Measurements from ENCODE around the gene DHRS2. TPM values are rescaled to one million over a fixed set of nuclear protein-coding genes. Genes with fewer than 3 reads are reported as not detected.

DHRS2 gene
- total RNA-seq, 1 donor from 2014 or later: not detected

DNA sequence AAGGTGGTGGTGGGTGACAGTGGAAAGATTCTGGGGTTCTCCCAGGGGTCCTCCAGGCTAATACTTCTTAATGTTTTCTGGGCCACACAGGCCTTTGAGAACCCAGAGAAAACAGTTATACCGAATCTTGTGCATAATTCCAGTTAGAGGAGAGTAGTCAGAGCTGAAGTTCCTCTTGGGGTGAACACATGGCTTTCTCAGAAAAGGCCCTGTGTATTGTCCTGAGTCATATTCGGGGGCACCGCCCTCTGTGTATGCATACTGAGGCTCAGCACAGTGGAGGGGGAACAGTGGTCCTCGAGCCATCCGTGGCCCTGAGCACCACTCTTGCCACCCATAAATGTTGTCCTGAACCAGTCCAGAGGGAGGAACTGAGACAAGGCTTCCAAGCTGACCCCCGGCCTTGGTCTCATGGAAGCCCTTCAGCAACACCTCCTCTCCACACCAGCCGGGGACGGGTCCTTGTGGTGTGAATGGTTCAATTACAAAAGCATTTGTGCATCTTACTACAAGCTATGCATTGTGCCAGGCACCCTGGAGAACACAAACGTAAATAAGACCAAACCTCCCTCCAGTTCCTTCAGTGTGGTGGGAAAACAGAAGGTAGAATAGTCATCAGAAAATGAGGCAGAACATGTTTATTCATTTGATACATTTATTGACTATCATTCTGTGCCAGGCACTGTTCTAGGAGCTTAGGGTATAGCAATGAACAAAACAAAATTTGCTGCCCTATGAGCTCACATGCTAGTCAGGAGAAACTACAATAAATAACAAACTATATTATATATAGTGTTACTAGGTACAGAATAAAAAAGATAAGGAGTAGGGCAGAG lies 9.9 kb downstream of the DHRS2 start:
- no peaks in the 10 kb centered on the region for H3K36me3 ChIP-seq
- H3K27ac ChIP-seq: no peak overlapping the region
- H3K27me3 ChIP-seq: no peaks in the 10 kb centered on the region
- intact Hi-C loops (cut with DNase I): no loop called here
- DNase-seq (ENCODE audit: low spot score in 2 of 2): peak in 1 of 2 donors; percentile 5
- H3K9me3 ChIP-seq: no peaks in the 10 kb centered on the region
- no peak overlapping the region for H3K4me3 ChIP-seq
- TF ChIP-seq, protein P1, sequence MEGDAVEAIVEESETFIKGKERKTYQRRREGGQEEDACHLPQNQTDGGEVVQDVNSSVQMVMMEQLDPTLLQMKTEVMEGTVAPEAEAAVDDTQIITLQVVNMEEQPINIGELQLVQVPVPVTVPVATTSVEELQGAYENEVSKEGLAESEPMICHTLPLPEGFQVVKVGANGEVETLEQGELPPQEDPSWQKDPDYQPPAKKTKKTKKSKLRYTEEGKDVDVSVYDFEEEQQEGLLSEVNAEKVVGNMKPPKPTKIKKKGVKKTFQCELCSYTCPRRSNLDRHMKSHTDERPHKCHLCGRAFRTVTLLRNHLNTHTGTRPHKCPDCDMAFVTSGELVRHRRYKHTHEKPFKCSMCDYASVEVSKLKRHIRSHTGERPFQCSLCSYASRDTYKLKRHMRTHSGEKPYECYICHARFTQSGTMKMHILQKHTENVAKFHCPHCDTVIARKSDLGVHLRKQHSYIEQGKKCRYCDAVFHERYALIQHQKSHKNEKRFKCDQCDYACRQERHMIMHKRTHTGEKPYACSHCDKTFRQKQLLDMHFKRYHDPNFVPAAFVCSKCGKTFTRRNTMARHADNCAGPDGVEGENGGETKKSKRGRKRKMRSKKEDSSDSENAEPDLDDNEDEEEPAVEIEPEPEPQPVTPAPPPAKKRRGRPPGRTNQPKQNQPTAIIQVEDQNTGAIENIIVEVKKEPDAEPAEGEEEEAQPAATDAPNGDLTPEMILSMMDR (IDR thresholded peaks at IDR 0.05): no peak
- no peaks in the 10 kb centered on the region for H3K4me1 ChIP-seq

DNA sequence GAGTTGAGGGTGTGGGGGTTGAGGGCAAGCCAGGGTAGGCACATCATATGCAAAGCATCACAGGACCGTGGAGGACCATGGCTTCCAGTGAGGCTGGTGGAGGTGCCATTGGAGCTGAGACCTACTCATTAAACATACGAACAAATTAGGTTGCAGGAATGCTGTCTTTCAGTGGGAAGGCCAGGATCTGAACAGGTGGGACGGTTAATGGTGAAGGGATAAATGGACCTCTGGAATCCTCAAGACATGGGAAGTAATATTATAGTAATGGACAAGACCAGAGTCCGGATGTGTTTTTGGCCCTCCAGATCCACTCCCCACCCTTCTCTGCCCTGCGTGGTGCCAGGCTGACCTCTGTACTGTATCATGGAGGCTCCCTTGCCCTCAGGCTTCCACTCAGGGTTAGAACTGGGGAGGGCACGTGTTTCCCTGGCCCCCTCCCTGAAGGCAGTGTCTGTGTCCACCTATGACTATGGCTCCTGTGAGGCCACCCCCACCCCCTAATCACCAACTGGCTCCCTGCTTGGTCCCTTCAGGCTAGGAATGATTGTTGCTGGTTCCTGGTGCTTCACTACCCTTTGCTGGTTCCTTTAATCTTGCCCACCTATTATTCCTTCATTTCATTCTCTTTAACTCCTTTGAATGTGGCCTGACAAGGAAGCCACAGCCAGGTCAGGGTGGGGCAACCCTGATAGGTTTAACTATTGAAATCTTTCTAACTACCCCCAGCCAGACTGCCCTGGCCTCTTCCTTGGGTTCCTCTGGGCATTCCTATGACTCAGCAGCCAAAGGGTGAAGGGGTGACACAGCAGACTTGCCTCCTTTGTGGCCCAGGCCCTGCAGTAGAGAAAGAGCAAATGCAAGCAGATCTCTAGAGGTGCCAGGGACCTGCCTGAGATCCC lies 10.7 kb downstream of the DHRS2 start:
- Histone ChIP-seq H3K27me3 (no peaks in the 10 kb centered on the region), H3K4me1 (no peaks in the 10 kb centered on the region), H3K9me3 (no peaks in the 10 kb centered on the region), H3K27ac (no peak overlapping the region), H3K36me3 (no peaks in the 10 kb centered on the region), H3K4me3 (no peak overlapping the region)
- TF ChIP-seq, protein P1 (IDR thresholded peaks at IDR 0.05): no peak
- peak in 1 of 2 donors; percentile 33 for DNase-seq (ENCODE audit: low spot score in 2 of 2)
- intact Hi-C loops (cut with DNase I): no loop called here

DNA sequence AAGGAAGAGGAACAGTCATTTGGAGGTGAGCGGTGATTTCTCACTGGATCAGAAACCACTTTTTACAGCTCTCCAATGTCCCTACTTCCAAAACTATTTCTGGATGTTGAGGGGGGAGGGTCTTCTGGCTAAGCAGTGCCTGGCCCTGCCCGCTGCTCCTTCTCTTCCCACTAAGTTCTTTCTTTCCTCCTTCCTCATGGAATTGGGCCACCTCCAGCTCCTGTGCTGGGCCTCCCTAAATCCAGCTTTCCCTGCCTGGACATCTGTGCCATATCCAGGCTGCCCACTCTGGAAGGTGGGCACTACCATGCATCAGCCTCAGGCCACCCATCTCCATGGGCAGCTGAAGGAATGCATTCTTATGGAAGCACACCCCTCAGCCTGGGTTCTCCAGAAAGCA lies 11.5 kb downstream of the DHRS2 start:
- Histone ChIP-seq H3K36me3 (no peaks in the 10 kb centered on the region), H3K9me3 (no peaks in the 10 kb centered on the region), H3K4me1 (no peaks in the 10 kb centered on the region), H3K27ac (no peak overlapping the region), H3K4me3 (no peak overlapping the region), H3K27me3 (no peaks in the 10 kb centered on the region)
- TF ChIP-seq, protein P1 (IDR thresholded peaks at IDR 0.05): no peak
- DNase-seq (ENCODE audit: low spot score in 2 of 2): no peak
- intact Hi-C loops (cut with DNase I): no loop called here

DNA sequence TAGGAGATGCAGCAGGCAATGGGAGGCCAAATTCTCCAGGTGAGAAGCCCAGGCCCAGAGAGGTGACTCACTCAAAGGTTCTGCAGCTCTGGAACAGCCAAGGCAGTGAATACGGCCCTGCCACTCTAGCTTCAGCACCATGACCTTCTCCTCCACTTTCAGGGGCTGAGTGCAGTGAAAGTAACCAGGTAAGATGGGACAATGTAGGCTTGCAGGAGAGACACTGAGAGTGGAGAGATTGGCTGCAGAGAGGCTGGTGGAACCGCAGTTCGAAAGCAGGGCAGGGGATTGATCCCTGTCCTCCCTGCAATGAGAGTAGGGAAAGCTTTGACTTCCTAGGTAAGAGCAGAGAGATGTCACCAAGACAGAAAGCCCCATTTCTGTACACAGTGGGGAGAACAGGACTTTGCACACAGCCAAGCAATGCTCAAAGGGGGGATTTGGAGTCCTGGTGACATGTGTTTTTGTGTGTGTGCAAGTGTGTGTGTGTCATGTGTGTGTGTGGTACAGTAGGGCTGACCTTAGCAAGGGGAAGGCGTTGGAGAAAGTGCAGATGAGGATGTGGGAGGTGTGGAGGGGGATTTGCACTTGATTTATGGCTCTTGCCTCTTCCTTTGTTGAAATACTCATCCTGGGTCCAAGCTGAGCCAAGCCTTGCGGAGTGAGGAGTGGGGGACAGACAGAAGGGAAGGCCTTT lies 12.7 kb downstream of the DHRS2 start:
- Histone ChIP-seq H3K36me3 (no peaks in the 10 kb centered on the region), H3K27ac (no peak overlapping the region), H3K4me3 (no peak overlapping the region), H3K9me3 (no peaks in the 10 kb centered on the region), H3K4me1 (no peaks in the 10 kb centered on the region), H3K27me3 (no peaks in the 10 kb centered on the region)
- TF ChIP-seq, protein P1 (IDR thresholded peaks at IDR 0.05): no peak
- intact Hi-C loops (cut with DNase I): no loop called here
- DNase-seq (ENCODE audit: low spot score in 2 of 2): peak in 1 of 2 donors; percentile 41

DNA sequence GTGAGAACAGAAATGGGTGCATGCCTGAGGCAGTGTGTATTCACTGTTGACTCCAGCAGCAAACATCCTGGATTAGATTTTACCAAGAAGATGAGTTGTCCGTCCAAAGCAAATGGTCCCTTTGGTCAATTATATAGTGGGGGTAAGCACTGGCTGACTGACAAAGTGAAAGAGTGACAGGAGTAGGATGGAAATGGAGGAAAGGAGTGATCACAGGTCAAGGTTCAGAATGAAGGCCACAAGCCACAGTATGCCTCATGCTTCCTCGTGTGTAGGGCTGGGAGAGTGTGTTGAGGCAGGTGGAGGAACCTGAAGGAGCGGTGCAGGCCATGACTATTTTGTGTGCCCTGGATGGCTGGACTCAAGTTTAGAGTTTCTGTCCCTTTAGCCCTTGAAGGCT lies 14.3 kb downstream of the DHRS2 start:
- intact Hi-C loops (cut with DNase I): no loop called here
- Histone ChIP-seq H3K9me3 (no peaks in the 10 kb centered on the region), H3K4me1 (no peaks in the 10 kb centered on the region), H3K27me3 (no peaks in the 10 kb centered on the region), H3K4me3 (no peak overlapping the region), H3K36me3 (no peaks in the 10 kb centered on the region), H3K27ac (no peak overlapping the region)
- TF ChIP-seq, protein P1 (IDR thresholded peaks at IDR 0.05): no peak
- no peak for DNase-seq (ENCODE audit: low spot score in 2 of 2)
